Epithelial cell of proximal tubule (primary cell): ENCODE data around the gene ADGRG2. TPM values are rescaled to one million over a fixed set of nuclear protein-coding genes. Genes with fewer than 3 reads are reported as not detected.
A peak's percentile ranks its signal among the peaks of the same experiment; 100 is the strongest.

Source experiments
- DNase-seq: peaks from one replicate; pipeline ENCODE4 v3.0.0-alpha.2; 2011; ENCODE audit warnings: low read depth
- H3K4me3 ChIP-seq: 2 replicates; pipeline ENCODE4 v1.5.1; 2011; ENCODE audit warnings: low read depth, mild to moderate bottlenecking, low read length
- CTCF ChIP-seq: conservative IDR thresholded peaks from 2 replicates; pipeline ENCODE4 v1.5.1; 2012; ENCODE audit warnings: low read depth, mild to moderate bottlenecking, low read length
- total RNA-seq: library from RNA; depleted of rRNA; stranded (reverse); fragments of >200 nt; gene quantifications from 2 replicates; pipeline ENCODE4 v1.2.3, GENCODE V29; 2015

The ADGRG2 gene
- total RNA-seq, 1 donor from 2014 or later, result 0.17 TPM

- DNase-seq, result no peak
- no peak for TF ChIP-seq CTCF
- no peak overlapping the region for H3K4me3 ChIP-seq
Observed at GRCh38 chrX:19007868-19008267, 114.4 kb downstream of the ADGRG2 start.

- H3K4me3 ChIP-seq, result no peak overlapping the region
- no peak for DNase-seq
- TF ChIP-seq CTCF, result no peak
Observed at GRCh38 chrX:19007011-19007410, 115.3 kb downstream of the ADGRG2 start.

- no peak overlapping the region for H3K4me3 ChIP-seq
- peak; percentile 29 for TF ChIP-seq CTCF
- DNase-seq, result no peak
Observed at GRCh38 chrX:19005909-19006308, 116.4 kb downstream of the ADGRG2 start.

- no peak for DNase-seq
- H3K4me3 ChIP-seq, result no peak overlapping the region
- no peak for TF ChIP-seq CTCF
Observed at GRCh38 chrX:19003756-19004155, 118.5 kb downstream of the ADGRG2 start.

GRCh38 chrX:18998653-18999052, 123.6 kb downstream of the ADGRG2 start:
- no peak overlapping the region for H3K4me3 ChIP-seq
- TF ChIP-seq CTCF, result no peak
- no peak for DNase-seq

- TF ChIP-seq CTCF, result no peak
- no peak for DNase-seq
- H3K4me3 ChIP-seq, result no peak overlapping the region
Observed at GRCh38 chrX:18997916-18998315, 124.4 kb downstream of the ADGRG2 start.

GRCh38 chrX:18996536-18996935, 125.7 kb downstream of the ADGRG2 start:
- TF ChIP-seq CTCF, result no peak
- H3K4me3 ChIP-seq, result no peak overlapping the region
- no peak for DNase-seq
